A673 (cell line): ENCODE data around the gene SHISA5. TPM values are rescaled to one million over a fixed set of nuclear protein-coding genes. Genes with fewer than 3 reads are reported as not detected.
A peak's percentile ranks its signal among the peaks of the same experiment; 100 is the strongest.

Experiments used
- BruUV-seq: library from RNA; stranded (reverse); fragments of 400-500 nt; replicated peaks from 2 replicates; lab custom pipeline; 2021; lab: Mats Ljungman, UMichigan
- CTCF ChIA-PET: fragments of 300-600 bp; sonication (Branson Sonifier 250); formaldehyde crosslinking; loops from one replicate; lab custom pipeline; 2022; ENCODE audit warnings: antibody characterized with exemption; lab: Charles Lee
- POLR2A ChIA-PET: fragments of 300-600 bp; sonication (Branson Sonifier 250); formaldehyde crosslinking; loops from one replicate; lab custom pipeline; 2022; ENCODE audit warnings: antibody characterized with exemption; ENCODE audit not compliant: low non-redundant PET; lab: Charles Lee
- DNase-seq: peaks from one replicate; pipeline ENCODE4 v3.0.0-alpha.2; 2015; ENCODE audit warnings: low spot score
- H3K27ac ChIP-seq: fragments of 200-600 bp; sonication (generic); 2 replicates; pipeline ENCODE4 v1.5.1; 2016; ENCODE audit warnings: mixed run types, low read depth, mild to moderate bottlenecking, mixed read lengths, antibody characterized with exemption, low read length; ENCODE audit not compliant: poor library complexity, severe bottlenecking
- H3K27me3 ChIP-seq: fragments of 200-600 bp; sonication (generic); replicated peaks from 2 replicates; pipeline ENCODE4 v1.6.1; 2017; ENCODE audit warnings: mixed run types, low read depth, mild to moderate bottlenecking, mixed read lengths, antibody characterized with exemption, low read length; ENCODE audit not compliant: insufficient read depth, poor library complexity
- H3K36me3 ChIP-seq: fragments of 200-600 bp; sonication (generic); 2 replicates; pipeline ENCODE4 v1.6.1; 2016; ENCODE audit warnings: mixed run types, mild to moderate bottlenecking, mixed read lengths, antibody characterized with exemption, low read length; ENCODE audit not compliant: insufficient read depth, poor library complexity, severe bottlenecking
- H3K4me1 ChIP-seq: fragments of 200-600 bp; sonication (generic); 2 replicates; pipeline ENCODE4 v1.6.1; 2017; ENCODE audit warnings: mixed run types, mild to moderate bottlenecking, mixed read lengths, antibody characterized with exemption, low read length; ENCODE audit not compliant: insufficient read depth, poor library complexity, severe bottlenecking
- H3K4me3 ChIP-seq: fragments of 200-600 bp; sonication (generic); 2 replicates; pipeline ENCODE4 v1.5.1; 2016; ENCODE audit warnings: low read depth, mixed run types, mild to moderate bottlenecking, mixed read lengths, low read length; ENCODE audit not compliant: poor library complexity, severe bottlenecking
- H3K9me3 ChIP-seq: fragments of 200-600 bp; sonication (generic); 2 replicates; pipeline ENCODE4 v1.6.1; 2016; ENCODE audit warnings: mixed run types, low read depth, mild to moderate bottlenecking, mixed read lengths, antibody characterized with exemption, low read length; ENCODE audit not compliant: poor library complexity, severe bottlenecking
- EZH2 ChIP-seq: fragments of 200-600 bp; sonication (generic); IDR thresholded peaks from 2 replicates; pipeline ENCODE4 v1.6.1; 2017; ENCODE audit warnings: borderline replicate concordance, low read depth, mild to moderate bottlenecking, mixed read lengths, antibody characterized with exemption, low read length; ENCODE audit not compliant: poor library complexity, severe bottlenecking
- intact Hi-C: fragments of 100-400 bp; cut with micrococcal nuclease; formaldehyde crosslinking; loops from one replicate; pipeline ENCODE4 v1.10.0; 2022; ENCODE audit not compliant: unreplicated experiment
- total RNA-seq: library from RNA; stranded (reverse); gene quantifications from 2 replicates; pipeline ENCODE4 v1.2.3, GENCODE V29; 2021
- TF ChIP-seq, protein P1 (sequence below): fragments of 300-800, 200-600 bp; sonication (generic); conservative IDR thresholded peaks from 2 replicates; pipeline ENCODE4 v1.5.1; 2017; ENCODE audit warnings: low read depth, mild to moderate bottlenecking, antibody characterized with exemption, low read length, moderate library complexity, mixed read lengths

Gene SHISA5
- total RNA-seq, 1 experiment from 2014 or later: 61.8 TPM

GRCh38 chr3:48468329-48468731 lies 35.6 kb downstream of the SHISA5 start:
- H3K36me3 ChIP-seq: peaks cover 4% of the 10 kb centered on the region
- peaks cover 15% of the 10 kb centered on the region for H3K4me1 ChIP-seq
- BruUV-seq: no TSS peak
- H3K9me3 ChIP-seq: no peaks in the 10 kb centered on the region
- ChIA-PET CTCF (no interaction called here), POLR2A (no interaction called here)
- no peak overlapping the region for H3K4me3 ChIP-seq
- intact Hi-C loops: no loop called here
- H3K27ac ChIP-seq: no peak overlapping the region
- H3K27me3 ChIP-seq: no peaks in the 10 kb centered on the region
- no peak for DNase-seq
- TF ChIP-seq, protein P1, sequence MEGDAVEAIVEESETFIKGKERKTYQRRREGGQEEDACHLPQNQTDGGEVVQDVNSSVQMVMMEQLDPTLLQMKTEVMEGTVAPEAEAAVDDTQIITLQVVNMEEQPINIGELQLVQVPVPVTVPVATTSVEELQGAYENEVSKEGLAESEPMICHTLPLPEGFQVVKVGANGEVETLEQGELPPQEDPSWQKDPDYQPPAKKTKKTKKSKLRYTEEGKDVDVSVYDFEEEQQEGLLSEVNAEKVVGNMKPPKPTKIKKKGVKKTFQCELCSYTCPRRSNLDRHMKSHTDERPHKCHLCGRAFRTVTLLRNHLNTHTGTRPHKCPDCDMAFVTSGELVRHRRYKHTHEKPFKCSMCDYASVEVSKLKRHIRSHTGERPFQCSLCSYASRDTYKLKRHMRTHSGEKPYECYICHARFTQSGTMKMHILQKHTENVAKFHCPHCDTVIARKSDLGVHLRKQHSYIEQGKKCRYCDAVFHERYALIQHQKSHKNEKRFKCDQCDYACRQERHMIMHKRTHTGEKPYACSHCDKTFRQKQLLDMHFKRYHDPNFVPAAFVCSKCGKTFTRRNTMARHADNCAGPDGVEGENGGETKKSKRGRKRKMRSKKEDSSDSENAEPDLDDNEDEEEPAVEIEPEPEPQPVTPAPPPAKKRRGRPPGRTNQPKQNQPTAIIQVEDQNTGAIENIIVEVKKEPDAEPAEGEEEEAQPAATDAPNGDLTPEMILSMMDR: no peak
- TF ChIP-seq EZH2: no peak

- Histone ChIP-seq H3K36me3 (peaks cover 4% of the 10 kb centered on the region), H3K9me3 (no peaks in the 10 kb centered on the region), H3K4me3 (no peak overlapping the region), H3K27ac (peak overlapping the region; percentile 47), H3K4me1 (peaks cover 12% of the 10 kb centered on the region), H3K27me3 (no peaks in the 10 kb centered on the region)
- no TSS peak for BruUV-seq
- ChIA-PET CTCF (no interaction called here), POLR2A (interaction anchor here (0.6 kb wide), 1 partner anchor 63 kb away, joined by 3 read pairs; no protein-coding TSS in a partner anchor)
- intact Hi-C loops: no loop called here
- no peak for DNase-seq
- TF ChIP-seq, protein P1: no peak
- TF ChIP-seq EZH2: no peak
These were observed 36.3 kb downstream of the SHISA5 start for GRCh38 chr3:48467473-48468267.

GRCh38 chr3:48467110-48467454 lies 36.9 kb downstream of the SHISA5 start:
- POLR2A ChIA-PET: interaction anchor here (0.6 kb wide), 1 partner anchor 63 kb away, joined by 3 read pairs; no protein-coding TSS in a partner anchor

More at GRCh38 chr3:48467110-48467454, 36.9 kb downstream of the SHISA5 start:
- peaks cover 4% of the 10 kb centered on the region for H3K36me3 ChIP-seq
- no peaks in the 10 kb centered on the region for H3K27me3 ChIP-seq
- CTCF ChIA-PET: no interaction called here
- H3K4me1 ChIP-seq: peaks cover 12% of the 10 kb centered on the region
- no TSS peak for BruUV-seq
- H3K9me3 ChIP-seq: no peaks in the 10 kb centered on the region
- peak overlapping the region; percentile 86 for H3K27ac ChIP-seq
- intact Hi-C loops: no loop called here
- no peak for DNase-seq
- peak overlapping the region; percentile 44 for H3K4me3 ChIP-seq
- TF ChIP-seq, protein P1: no peak
- TF ChIP-seq EZH2: no peak
